NCI-H1092 treated with DMSO at 0.1 percent for 48 hours (cell line): ENCODE data around the gene KLF8.

Source experiments
- DNase-seq: peaks from one replicate; lab custom pipeline; 2025; lab: John Stamatoyannopoulos, UW

The KLF8 gene

DNA sequence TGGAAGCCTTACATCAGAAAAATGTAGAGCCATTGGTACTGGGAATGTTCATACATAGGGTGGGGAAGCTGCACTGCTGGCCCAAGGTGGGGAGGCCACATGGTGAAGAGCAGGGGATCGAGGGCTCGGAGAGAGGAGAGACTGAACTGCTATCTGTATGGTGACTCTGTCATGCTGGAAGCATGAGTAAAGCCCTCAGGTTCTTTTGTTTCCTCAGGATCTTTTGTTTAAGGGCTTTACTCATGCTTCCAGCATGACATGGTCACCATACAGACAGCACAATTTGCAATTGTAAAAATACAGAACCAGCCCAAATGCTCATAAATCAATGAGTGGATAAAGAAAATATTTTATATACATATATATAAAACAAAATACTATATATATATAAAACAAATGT lies 78.4 kb downstream of the KLF8 start:
- DNase-seq, result no peak

DNA sequence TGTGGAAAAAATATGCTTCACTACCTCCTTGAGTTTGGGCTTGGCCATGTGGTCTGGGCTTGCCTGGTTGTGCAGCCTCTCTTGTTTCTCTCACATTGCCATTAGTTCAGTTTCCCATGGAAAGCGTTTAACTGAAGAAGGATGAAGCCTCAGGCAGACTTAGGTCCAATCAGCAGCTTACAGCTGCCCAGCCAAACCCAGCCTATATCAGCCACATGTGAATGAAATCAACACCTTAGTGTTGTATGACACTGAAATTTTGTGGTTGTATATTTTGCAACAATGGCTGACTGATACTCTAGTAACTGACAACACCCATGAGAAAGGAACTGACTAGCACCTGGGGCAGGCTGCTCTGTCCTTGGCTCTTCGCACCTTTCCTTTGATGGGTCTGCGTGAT lies 81.2 kb downstream of the KLF8 start:
- no peak for DNase-seq

DNA sequence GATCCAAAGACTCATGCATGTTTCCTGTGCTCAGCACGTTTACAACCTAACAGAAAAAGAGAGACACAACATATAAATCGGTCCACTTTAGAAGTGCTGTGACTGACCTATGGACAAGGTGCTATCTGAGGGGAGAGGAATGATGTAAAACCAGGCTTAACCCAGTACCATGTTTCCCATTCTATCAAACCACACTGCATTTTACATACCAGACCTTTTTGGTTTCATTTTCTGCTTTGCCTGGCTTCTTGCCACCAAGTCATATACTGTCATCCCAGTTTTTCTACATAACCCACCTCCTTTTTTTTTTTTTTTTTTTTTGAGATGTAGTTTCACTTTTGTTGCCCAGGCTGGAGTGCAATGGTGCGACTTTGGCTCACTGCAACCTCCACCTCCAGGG lies 82.2 kb downstream of the KLF8 start:
- no peak for DNase-seq

DNA sequence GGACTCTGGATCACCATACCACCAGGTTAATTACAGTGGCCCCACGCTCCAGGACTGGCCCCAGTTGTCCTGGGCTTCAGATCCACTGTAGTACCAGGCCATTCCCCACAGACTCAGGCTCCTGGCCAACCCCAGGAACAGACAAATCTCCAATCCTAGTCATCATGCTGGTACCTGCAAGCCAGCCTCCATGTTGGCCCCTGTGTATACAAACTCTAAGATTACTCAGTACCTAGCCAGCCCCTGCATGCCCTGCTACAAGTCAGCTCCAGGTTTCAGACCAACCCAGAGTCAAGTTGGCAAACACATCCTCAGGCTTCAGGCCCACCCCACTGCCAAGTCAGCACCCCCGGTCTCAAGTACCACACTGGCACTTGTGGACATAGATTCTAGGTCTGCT lies 85.9 kb downstream of the KLF8 start:
- DNase-seq, result no peak

DNA sequence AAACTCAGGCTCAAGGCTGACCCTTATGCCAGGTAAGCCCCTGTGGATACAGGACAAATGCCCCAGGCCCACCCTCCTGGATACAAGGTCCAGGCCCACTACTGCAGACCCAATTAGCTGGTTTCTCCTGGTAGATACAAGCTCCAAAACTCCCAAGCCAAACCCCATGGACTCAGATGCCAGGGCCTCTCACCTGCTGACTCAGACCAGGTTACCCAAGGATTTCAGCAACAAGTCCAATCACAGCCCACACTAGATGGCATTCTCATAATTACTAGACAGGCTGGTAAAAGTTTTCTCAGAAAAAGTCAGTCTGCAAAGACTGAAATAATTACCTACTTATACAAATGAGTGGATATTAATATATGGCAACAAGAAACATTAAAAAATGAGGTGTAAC lies 87.0 kb downstream of the KLF8 start:
- no peak for DNase-seq
